HG03342 (cell line): ENCODE results near the gene FXYD7.
A peak's percentile ranks its signal among the peaks of the same experiment; 100 is the strongest.
"Not testable (repeated sequence)": the region's sequence is repeated elsewhere in the genome, so short reads cannot be mapped to it uniquely, and the experiment has no call there.

Source experiments
- ATAC-seq: cut with Tn5 transposase; IDR thresholded peaks from one replicate; pipeline ENCODE4 v1.9.1; 2021; ENCODE audit warnings: mild to moderate bottlenecking, moderate library complexity; ENCODE audit not compliant: unreplicated experiment

FXYD7 gene

GRCh38 chr19:35125749-35126623, 17.1 kb upstream of the FXYD7 start:
- ATAC-seq, result no peak

GRCh38 chr19:35126624-35126959, 16.5 kb upstream of the FXYD7 start:
- ATAC-seq, result no peak

- ATAC-seq, result no peak
Observed at GRCh38 chr19:35127871-35128270, 15.2 kb upstream of the FXYD7 start.

- ATAC-seq, result no peak
Observed at GRCh38 chr19:35128398-35129057, 14.5 kb upstream of the FXYD7 start.

DNA sequence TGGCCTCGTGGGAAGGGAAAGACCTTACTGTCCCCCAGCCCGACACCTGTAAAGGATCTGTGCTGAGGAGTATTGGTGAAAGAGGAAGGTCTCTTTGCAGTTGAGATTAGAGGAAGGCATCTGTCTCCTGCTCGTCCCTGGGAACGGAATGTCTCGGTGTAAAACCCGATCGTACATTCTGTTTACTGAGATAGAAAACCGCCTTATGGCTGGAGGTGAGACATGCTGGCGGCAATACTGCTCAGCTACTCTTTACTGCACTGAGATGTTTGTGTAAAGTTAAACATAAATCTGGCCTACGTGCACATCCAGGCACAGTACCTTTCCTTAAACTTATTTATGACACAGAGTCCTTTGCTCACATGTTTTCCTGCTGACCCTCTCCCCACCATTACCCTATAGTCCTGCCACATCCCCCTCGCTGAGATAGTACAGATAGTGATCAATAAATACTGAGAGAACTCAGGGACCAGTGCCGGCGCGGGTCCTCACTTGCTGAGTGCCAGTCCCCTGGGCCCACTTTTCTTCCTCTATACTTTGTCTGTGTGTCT, 13.3 kb upstream of the FXYD7 start:
- ATAC-seq, result not testable (repeated sequence)

- no peak for ATAC-seq
Observed at GRCh38 chr19:35130761-35131720, 12.0 kb upstream of the FXYD7 start.

DNA sequence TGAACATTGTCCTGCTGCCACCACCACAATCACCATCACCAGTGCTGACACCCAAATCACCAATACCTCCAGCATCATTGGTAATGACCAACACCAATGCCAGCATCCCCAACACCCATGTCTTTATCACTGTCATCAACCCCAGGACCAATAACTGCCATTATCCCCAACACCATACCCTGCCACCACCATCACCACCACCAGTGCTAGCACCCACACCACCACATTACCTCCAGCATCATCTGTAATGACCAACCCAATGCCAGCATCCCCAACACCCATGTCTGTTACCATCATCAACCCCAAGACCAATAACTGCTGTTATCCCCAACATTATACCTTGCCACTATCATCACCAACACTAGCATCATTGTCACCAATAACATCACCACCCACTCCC, 10.8 kb upstream of the FXYD7 start:
- ATAC-seq, result no peak

GRCh38 chr19:35133826-35134225, 9.2 kb upstream of the FXYD7 start:
- ATAC-seq, result no peak

GRCh38 chr19:35134601-35135242, 8.3 kb upstream of the FXYD7 start, which contains the start of gene LGI4:
Gene LGI4, minus strand, starts transcription at chr19:35135059. Its CDS starts 379 bp downstream, at chr19:35134680.
- ATAC-seq, result no peak

DNA sequence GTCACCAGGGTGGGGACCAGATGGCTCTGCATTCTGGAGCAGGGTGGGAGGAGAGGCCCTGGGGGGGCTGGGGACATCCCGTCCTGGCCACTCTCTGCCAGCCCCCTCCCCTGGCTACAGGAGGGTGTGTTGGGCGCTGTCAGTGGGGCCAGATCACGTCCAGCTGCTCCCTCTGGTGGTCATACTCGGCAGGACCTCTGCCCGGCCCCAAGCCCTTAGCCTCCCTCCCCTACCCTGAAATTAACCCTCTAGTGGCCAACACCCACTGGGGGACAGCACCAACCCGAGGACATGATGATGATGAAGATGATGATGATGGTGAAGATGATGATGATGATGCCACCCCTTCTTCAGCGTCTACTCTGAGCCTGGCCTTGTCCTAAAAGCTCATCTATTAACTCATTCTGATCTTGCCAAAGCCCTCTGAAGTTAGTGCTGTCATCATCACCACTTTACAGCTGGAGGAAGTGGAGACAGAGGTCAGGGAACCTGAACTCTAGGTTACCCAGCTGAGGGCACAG, 7.6 kb upstream of the FXYD7 start:
- no peak for ATAC-seq

GRCh38 chr19:35136231-35136630, 6.8 kb upstream of the FXYD7 start:
- no peak for ATAC-seq

DNA sequence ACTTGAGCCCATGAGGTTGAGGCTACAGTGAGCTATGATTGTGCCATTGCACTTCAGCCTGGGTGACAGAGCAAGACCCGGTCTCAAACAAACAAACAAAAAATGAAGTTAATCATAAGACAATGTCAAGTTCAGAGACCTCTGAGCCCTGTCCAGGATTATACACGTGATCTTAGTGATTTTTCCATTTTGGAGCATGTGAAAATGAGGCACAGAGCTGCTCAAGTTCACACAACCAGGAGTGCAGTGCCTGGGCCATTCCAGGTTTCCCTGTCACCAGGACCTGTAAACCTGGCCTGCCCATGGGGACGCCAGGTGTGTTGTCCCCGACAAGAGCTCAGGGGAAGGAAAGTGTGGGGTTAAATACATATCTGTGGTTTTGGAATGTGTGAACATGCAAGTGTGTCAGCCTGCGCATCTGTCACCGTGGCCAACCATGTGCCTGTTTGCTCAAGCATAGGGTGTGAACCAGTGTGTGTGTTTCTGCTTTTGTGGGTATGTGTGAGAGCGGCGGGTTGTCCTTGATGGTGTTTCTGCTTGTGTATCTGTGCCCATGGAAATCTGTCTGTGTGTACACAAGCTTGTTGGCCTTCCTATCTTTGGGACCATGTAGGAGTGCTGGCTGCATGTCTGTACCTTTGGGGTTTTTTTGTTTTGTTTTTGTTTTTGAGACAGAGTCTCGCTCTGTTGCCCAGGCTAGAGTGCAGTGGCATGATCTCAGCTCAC, 5.9 kb upstream of the FXYD7 start:
- no peak for ATAC-seq

- ATAC-seq, result no peak
Observed at GRCh38 chr19:35138305-35138892, 4.7 kb upstream of the FXYD7 start, which contains the start of gene FXYD1. Gene FXYD1, plus strand, starts transcription at chr19:35138824. Its CDS starts 1,256 bp downstream, at chr19:35140080.

DNA sequence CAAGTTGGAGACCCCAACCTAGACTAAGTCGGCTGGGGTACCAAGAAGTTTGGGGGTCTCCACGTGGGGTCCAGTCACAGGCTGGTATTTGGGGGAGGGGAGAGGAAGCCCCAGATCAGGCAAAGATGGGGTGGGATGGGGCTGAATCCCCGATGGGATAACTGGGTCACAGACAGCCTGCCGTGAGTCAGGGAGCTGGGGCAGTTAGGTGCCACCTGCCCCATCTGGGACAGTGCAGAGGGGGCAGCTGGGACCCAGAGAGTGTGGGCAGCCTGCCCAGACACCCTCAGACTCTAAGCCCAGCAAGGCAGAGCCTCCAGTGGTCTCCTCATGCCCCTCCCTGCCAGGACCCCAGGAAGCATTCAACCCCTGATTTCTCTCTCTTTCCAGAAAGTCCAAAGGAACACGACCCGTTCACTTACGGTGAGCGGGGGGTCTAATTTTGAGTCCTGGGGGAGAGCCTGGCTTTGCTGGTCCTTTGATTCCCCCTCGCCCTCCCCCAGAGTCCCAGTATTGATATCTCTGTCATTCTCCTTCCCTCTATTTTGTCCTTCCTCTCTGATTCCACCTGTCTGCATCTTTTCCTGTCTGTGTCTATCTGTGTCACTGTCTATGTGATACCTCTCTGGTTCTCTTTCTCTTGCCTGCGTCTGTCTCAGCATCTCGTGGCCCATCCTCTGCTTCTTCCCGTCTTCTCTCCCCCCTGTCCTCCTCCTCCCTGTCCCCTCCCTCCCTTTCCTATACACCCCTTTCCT, 2.7 kb upstream of the FXYD7 start:
- ATAC-seq, result no peak

DNA sequence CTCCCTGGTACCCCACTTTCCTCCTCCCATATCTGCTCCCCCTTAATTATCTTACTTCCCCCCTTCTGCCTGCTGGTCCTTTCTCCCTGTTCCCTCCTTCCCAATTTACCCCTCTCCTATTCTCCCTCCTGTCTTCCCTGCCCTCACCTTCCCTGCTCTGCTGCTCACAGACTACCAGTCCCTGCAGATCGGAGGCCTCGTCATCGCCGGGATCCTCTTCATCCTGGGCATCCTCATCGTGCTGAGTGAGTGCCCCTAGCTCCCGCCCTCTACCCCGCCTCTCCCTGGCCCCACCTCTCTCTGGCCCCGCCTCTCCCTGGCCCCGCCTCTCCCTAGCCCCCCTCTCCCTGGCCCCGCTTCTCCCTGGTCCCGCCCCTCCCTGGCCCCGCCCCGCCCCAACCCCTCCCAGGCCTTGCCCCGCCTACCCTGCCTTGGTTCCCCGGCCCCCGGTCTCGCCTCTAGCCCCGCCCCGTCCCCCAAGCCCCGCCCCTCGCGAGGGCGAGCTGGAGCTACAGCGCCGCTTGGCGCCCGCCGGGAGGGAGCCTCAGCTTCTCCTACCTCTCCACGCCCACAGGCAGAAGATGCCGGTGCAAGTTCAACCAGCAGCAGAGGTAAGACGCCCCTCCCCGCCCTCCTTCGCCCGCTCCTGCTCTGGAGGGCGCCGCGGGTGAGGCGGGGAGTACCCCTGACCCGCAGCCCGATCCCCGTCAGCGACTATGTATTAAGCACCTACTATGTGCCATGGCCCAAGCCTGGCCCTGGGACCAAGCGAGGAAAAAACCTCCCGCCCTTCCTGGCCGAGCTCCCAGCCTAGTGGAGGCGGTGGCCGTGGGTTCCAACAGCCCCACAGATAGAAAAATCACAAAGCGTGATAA, 1.9 kb upstream of the FXYD7 start:
- peak; percentile 61 for ATAC-seq

DNA sequence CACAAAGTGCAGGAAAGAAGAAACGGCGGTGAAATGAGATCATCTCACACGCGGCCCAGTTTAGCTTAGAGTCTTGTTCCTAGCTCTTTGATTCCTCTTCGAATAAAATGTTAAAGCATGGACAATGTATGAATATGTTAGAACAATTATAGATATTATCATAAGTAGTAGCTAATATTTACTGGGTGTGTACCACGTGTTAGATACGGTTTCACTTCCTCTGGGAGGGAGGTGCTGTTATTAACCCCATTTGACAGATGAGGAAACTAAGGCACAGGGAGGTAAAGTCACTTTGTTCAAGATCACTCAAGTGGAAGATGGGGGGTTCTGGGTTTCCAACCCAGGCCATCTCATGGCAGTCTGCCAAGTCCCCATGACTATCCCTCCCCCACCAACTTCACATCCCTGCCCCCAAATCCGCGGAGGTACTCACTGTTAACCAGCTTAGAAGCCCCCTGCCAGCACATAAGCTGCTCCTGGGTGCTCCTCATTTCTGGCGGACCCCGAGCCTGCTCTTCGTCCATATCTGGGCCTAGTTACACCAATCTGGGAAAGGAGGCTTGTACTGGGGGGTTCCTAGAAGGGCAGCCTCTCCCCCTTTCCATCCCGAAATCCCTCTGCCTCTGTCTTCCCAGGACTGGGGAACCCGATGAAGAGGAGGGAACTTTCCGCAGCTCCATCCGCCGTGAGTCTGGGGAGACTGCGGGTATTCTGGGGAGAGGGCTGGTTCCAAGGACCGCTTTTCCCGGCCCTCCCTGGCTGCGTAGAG, 1.0 kb upstream of the FXYD7 start:
- no peak for ATAC-seq
